Measurements from ENCODE around the gene MXD4.
"Not testable (repeated sequence)": the region's sequence is repeated elsewhere in the genome, so short reads cannot be mapped to it uniquely, and the experiment has no call there.

The MXD4 gene

DNA sequence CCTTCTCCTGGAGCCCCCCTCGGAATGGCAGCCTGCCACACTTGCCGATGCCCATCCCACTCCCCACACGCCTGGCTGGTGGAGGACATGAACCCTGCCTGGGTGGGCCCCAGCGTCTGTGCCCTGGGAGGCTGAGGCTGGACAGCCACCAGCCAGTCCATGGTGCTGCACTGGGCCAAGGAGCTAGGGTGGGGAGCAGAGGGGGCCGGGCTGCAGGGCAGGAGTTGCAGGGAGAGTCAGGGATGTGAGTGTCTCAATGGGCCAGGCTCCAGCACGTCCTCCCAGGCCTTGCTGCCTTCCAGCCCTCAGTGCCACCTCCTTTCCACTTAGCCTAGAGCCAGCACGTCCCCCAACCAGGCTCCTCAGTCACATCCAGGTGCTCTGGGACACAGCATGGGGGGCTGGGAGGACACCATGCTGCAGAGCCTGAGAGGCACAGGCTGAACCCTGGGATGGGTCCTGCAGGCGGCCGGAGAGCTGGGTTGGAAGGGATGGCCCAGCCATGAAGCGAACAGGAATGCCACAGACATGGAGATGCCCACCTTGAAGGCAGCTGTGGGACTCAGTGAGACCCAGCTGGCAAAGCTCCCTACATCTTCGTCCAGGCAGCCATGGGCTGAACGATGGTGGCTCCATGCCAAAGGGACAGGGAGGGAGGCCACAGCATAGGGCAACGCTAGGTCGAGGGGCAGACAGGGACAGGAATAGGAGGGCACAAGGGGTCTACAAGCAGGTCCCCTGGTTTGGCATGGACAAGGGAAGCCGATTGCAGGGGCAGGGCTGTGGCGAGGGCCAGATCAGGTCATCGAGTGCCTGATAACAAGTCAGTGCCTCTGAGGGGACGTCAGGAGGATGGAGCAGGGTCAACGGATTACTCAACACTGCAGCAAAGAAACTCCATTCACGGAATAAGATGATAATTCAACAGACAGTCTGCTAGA lies 30.1 kb upstream of the MXD4 start:
- DNase-seq = no peak

GRCh38 chr4:2290974-2291704 lies 29.2 kb upstream of the MXD4 start:
- no peak for DNase-seq

- no peak for DNase-seq
Observed at GRCh38 chr4:2290488-2290887, 28.6 kb upstream of the MXD4 start.

DNA sequence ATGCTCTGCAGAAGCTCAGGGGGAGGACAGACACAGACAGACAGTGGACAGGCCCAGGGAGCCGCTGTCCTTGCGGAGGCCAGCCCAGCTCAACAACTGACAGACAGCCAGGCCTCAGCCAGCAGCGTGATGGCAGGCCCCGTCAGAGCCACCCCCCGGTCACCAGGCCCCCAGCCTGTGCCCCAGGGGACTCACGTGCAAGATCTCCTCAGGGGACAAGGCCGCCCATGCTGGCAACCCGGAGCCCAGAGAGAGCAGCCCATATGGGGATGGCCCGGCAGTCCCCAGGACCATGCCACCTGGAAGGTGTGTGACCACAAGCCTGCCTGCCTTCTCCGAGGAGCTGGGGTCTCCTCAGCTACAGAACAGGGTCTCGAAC lies 28.0 kb upstream of the MXD4 start:
- DNase-seq = no peak

DNA sequence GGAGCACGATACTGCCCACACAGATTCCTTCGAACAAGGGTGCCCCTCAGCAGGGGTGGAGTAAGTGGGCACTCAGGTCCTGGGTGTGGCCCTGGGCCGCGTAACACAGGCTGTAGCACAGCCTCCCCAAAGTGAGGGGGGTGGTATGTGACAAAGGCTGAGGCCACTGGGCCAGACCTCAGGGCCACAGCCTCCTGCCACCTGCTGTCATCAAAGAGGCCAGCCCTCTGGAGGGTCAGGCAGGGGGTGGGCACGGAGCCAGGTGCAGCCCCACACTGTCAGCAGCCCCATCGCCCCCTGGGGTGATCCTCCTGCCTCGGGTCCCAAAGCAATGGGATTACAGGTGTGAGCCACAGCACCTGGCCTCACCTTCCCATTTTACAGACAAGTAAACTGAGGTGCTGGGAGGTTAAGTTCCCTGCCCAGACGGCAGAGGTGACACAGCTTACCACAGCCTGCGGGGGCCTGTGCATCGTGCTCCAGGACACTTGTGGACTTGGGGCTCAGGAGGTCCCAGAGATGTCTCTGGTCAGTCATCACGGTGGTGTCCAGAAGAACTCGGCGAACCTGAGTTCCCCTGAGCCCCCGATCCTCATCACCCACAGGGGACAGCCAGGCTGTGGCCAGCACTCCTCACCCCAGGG lies 27.5 kb upstream of the MXD4 start:
- DNase-seq = no peak

- no peak for DNase-seq
Observed at GRCh38 chr4:2288051-2288541, 26.2 kb upstream of the MXD4 start.

DNA sequence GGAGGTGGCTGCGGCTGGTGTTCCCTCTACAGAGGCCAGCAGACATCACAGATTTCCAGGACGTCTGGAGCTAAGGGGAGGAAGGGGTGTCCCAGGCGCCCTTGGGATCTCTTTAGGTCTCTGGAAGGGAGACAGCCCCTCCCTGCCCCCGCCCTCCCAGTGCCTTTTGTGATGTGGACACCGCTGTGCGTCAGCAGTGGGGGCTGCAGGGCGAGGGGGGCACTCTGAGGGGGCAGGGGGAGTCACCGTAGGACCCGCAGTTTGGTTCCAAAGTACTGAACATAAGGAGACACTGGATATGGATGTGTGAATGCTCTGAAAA lies 25.6 kb upstream of the MXD4 start:
- DNase-seq = no peak

- no peak for DNase-seq
Observed at GRCh38 chr4:2286904-2287593, 25.1 kb upstream of the MXD4 start.

DNA sequence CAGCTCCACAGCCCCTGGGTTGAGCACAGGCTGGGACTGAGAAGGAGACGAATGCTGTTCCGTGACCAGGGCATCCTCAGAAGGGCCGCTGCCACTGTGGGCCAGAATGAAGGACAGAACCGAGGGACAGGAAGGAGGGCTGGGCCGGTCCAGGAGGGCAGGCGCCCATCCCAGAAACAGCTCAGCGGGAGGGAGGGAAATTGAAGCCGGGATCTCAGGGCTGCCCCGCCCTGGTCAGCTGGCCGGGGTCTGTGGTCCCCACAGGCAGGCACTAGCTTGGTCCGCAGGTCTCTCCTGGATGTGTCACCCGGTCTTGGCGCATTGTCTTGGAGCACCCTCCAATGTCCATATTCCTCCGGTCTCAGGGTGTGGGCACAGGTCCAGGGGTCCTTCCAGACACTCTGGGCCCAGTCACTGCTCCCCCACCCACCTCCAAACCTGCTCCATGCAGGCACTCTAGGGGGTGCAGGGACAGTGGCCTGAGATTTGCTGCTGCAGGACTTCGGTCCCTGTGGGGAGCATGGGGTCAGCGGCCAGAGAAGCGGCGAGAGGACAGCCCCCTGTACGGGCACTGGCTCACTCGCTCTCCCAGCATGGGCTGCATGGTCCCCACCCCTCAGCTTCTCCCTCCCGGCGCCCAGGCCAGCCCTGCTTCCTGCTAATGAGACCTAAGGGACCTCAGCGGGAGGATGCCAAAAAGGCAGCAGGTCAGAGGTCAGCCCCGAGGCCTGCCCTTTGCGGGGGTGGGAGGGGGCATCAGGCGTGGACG lies 23.9 kb upstream of the MXD4 start:
- DNase-seq = no peak

DNA sequence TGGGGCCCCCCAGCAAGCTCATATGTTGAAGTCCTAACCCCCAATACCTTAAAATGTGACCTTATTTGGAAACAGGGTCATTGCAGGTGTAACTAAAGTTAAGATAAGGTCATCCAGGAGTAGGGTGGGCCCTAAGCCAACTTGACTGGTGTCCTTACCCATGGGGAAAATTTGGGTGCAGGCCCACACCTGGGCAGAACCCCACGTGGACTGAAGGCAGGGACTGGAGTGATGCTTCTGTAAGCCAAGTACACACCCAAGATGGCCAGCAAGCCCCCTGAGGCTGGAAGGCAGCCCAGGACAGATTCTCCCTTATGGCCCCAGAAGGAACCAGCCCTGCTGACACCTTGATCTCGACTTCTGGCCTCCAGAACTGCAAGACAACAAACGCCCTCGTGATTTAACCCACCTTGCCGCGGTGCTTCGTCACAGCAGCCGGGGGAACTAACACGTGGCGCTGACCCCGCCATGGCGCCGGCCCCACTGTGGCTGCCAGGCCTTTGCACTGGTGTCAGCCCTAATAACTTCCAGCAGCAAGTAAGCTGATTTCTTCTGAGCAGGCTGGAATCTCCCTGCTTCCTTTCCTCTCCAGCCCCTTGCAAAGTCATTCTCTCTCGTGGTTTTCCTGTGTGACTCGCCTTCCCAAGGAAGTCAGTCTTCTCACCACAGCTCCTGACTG lies 23.2 kb upstream of the MXD4 start:
- DNase-seq = no peak

GRCh38 chr4:2284161-2284933 lies 22.4 kb upstream of the MXD4 start:
- no peak for DNase-seq

- no peak for DNase-seq
Observed at GRCh38 chr4:2283199-2283711, 21.3 kb upstream of the MXD4 start.

GRCh38 chr4:2281575-2282343 lies 19.9 kb upstream of the MXD4 start:
- no peak for DNase-seq

GRCh38 chr4:2280531-2281300 lies 18.8 kb upstream of the MXD4 start:
- no peak for DNase-seq

GRCh38 chr4:2277956-2278355 lies 16.0 kb upstream of the MXD4 start:
- DNase-seq = no peak

DNA sequence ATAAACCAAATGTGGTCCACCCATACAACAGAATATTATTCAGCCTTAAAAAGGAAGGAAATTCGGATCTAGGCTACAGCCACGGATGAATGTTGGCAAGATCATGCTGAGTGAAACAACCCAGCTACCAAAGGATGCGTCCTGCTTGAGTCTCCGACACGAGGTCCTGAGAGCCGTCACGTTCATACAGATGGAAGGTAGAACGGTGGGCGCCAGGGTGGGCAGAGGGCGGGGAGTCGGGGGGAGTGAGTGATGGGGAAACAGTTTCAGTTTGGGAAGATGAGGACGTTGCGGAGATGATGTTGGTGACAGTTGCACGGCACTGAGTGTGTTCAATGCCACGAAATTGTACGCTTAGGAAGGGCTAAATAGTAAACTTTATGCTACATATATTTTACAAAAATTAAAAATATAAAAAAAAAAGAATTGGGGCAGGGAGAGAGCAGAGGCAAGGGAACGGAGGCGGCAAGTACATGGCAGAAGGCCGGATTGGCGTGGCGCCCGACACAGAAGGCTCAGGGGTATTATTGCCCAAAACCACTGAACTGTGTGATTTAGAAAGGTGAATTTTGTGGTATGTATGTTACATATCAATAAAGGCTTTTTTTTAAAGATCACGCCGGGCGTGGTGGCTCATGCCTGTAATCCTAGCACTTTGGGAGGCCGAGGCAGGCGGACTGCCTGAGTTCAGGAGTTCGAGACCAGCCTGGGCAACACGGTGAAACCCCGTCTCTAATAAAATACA lies 14.8 kb upstream of the MXD4 start:
- no peak for DNase-seq

DNA sequence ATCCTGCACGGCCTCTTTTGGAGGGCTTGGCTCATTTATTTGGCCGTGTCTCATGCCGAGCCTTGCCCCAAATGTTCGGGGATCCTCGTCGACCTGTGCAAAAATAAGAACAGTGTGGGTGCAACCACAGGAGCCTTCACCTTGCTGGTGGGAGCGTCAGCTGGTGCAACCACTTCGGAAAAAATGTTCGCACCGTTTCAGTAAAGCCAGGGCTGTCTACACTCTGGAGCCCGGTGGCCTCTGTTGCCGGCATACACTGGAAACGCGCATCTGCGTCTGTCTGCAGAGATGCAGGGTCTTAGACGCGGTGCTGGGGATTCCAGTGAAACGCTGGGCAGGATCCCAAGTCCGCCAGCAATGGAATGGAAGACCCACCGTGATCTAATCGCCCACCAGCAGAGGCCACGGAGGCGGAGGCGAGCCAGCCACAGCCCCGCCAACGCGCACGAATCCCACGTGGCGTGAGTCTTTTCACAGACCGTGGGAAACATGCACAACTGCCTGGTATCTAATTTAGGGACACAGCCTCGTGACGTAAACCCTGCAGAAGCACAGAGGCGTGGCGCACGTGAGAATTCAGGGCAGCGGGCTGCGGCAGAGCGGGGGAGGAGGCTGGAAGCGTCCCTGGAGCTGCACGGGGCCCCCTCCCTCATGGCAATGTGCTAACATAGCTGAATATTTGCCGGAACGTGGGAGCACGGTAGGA lies 13.8 kb upstream of the MXD4 start:
- DNase-seq = no peak

GRCh38 chr4:2275044-2275397 lies 13.1 kb upstream of the MXD4 start:
- DNase-seq = not testable (repeated sequence)
